ENCODE results near the gene SDK1. TPM values are rescaled to one million over a fixed set of nuclear protein-coding genes. Genes with fewer than 3 reads are reported as not detected.

Gene SDK1
- total RNA-seq, 4 donors from 2014 or later, result 3.7 to 80.9 (median 13.1) TPM

GRCh38 chr7:4166340-4166739 is 865.3 kb downstream of the SDK1 start:
- Histone ChIP-seq H3K9me3 (no peaks in the 10 kb centered on the region), H3K27me3 (no peaks in the 10 kb centered on the region), H3K27ac (no peak overlapping the region), H3K36me3 (no peaks in the 10 kb centered on the region), H3K4me1 (no peaks in the 10 kb centered on the region), H3K4me3 (no peak overlapping the region)
- DNase-seq, result no peak
- TF ChIP-seq CTCF (IDR thresholded peaks at IDR 0.05), result no peak
- TF ChIP-seq POLR2A (IDR thresholded peaks at IDR 0.05), result no peak

GRCh38 chr7:4166807-4167206 is 865.8 kb downstream of the SDK1 start:
- H3K27ac ChIP-seq, result no peak overlapping the region
- no peak overlapping the region for H3K4me3 ChIP-seq
- H3K27me3 ChIP-seq, result no peaks in the 10 kb centered on the region
- no peak for TF ChIP-seq CTCF (IDR thresholded peaks at IDR 0.05)
- TF ChIP-seq POLR2A (IDR thresholded peaks at IDR 0.05), result no peak
- H3K9me3 ChIP-seq, result no peaks in the 10 kb centered on the region
- H3K4me1 ChIP-seq, result no peaks in the 10 kb centered on the region
- DNase-seq, result no peak
- H3K36me3 ChIP-seq, result no peaks in the 10 kb centered on the region

- H3K27me3 ChIP-seq, result no peaks in the 10 kb centered on the region
- no peaks in the 10 kb centered on the region for H3K36me3 ChIP-seq
- no peaks in the 10 kb centered on the region for H3K9me3 ChIP-seq
- no peak for TF ChIP-seq CTCF (IDR thresholded peaks at IDR 0.05)
- TF ChIP-seq POLR2A (IDR thresholded peaks at IDR 0.05), result no peak
- no peak for DNase-seq
- H3K4me3 ChIP-seq, result no peak overlapping the region
- no peaks in the 10 kb centered on the region for H3K4me1 ChIP-seq
- H3K27ac ChIP-seq, result no peak overlapping the region
Measured at GRCh38 chr7:4167385-4167910, 866.4 kb downstream of the SDK1 start.

- DNase-seq, result no peak
- Histone ChIP-seq H3K36me3 (no peaks in the 10 kb centered on the region), H3K27ac (no peak overlapping the region), H3K4me1 (no peaks in the 10 kb centered on the region), H3K27me3 (no peaks in the 10 kb centered on the region), H3K4me3 (no peak overlapping the region), H3K9me3 (no peaks in the 10 kb centered on the region)
- TF ChIP-seq CTCF (IDR thresholded peaks at IDR 0.05) (no peak), POLR2A (IDR thresholded peaks at IDR 0.05) (no peak)
Measured at GRCh38 chr7:4168041-4168440, 867.0 kb downstream of the SDK1 start.

- Histone ChIP-seq H3K27ac (no peak overlapping the region), H3K9me3 (no peaks in the 10 kb centered on the region), H3K4me1 (no peaks in the 10 kb centered on the region), H3K4me3 (no peak overlapping the region), H3K36me3 (no peaks in the 10 kb centered on the region), H3K27me3 (no peaks in the 10 kb centered on the region)
- TF ChIP-seq POLR2A (IDR thresholded peaks at IDR 0.05), result no peak
- TF ChIP-seq CTCF (IDR thresholded peaks at IDR 0.05), result no peak
- no peak for DNase-seq
Measured at GRCh38 chr7:4168541-4168940, 867.5 kb downstream of the SDK1 start.

- peak in 1 of 3 donors; percentile 51 for DNase-seq
- Histone ChIP-seq H3K36me3 (no peaks in the 10 kb centered on the region), H3K9me3 (no peaks in the 10 kb centered on the region), H3K4me3 (no peak overlapping the region), H3K27ac (no peak overlapping the region), H3K4me1 (no peaks in the 10 kb centered on the region), H3K27me3 (no peaks in the 10 kb centered on the region)
- no peak for TF ChIP-seq POLR2A (IDR thresholded peaks at IDR 0.05)
- TF ChIP-seq CTCF (IDR thresholded peaks at IDR 0.05), result no peak
Measured at GRCh38 chr7:4169455-4169854, 868.4 kb downstream of the SDK1 start.
